Dedifferentiated amniotic fluid mesenchymal stem cell (primary cell): ENCODE measurements around the gene SERINC5.

Experiments used
- DNase-seq: peaks from one replicate; pipeline ENCODE4 v3.0.0-alpha.2; 2016; ENCODE audit errors: extremely low spot score

The SERINC5 gene

GRCh38 chr5:80103371-80103770 is 152.5 kb downstream of the SERINC5 start:
- no peak for DNase-seq

- DNase-seq: no peak
These were observed 153.9 kb downstream of the SERINC5 start for GRCh38 chr5:80101993-80102392.

- no peak for DNase-seq
These were observed 158.4 kb downstream of the SERINC5 start for GRCh38 chr5:80097451-80097850.

- DNase-seq: no peak
These were observed 161.6 kb downstream of the SERINC5 start for GRCh38 chr5:80094236-80094738.

- DNase-seq: no peak
These were observed 162.1 kb downstream of the SERINC5 start for GRCh38 chr5:80093796-80094195.

GRCh38 chr5:80092486-80093107 is 163.3 kb downstream of the SERINC5 start:
- no peak for DNase-seq

- DNase-seq: peak; percentile 67
These were observed 164.1 kb downstream of the SERINC5 start for GRCh38 chr5:80091792-80092192.

GRCh38 chr5:80090884-80091166 is 165.0 kb downstream of the SERINC5 start:
- no peak for DNase-seq

- DNase-seq: peak; percentile 92
These were observed 172.6 kb downstream of the SERINC5 start for GRCh38 chr5:80083101-80083890.

GRCh38 chr5:80082731-80083100 is 173.1 kb downstream of the SERINC5 start:
- DNase-seq: peak; percentile 81

GRCh38 chr5:80082281-80082680 is 173.6 kb downstream of the SERINC5 start:
- no peak for DNase-seq

GRCh38 chr5:80078921-80079320 is 176.9 kb downstream of the SERINC5 start:
- no peak for DNase-seq

- DNase-seq: no peak
These were observed 178.7 kb downstream of the SERINC5 start for GRCh38 chr5:80077051-80077714.

GRCh38 chr5:80076131-80077050 is 179.5 kb downstream of the SERINC5 start:
- no peak for DNase-seq

GRCh38 chr5:80072103-80073073 is 183.5 kb downstream of the SERINC5 start:
- DNase-seq: no peak

- no peak for DNase-seq
These were observed 184.3 kb downstream of the SERINC5 start for GRCh38 chr5:80071510-80072021.

GRCh38 chr5:80070338-80071056 is 185.4 kb downstream of the SERINC5 start:
- peak; percentile 26 for DNase-seq

- no peak for DNase-seq
These were observed 185.9 kb downstream of the SERINC5 start for GRCh38 chr5:80069918-80070318.

GRCh38 chr5:80069251-80069800 is 186.5 kb downstream of the SERINC5 start:
- DNase-seq: no peak
